T47D (cell line): ENCODE results near the gene VSNL1.

ENCODE experiments used
- DNase-seq, 2 experiments: peaks; one replicate each; pipeline versions ENCODE4 v3.0.0 to v3.0.0-alpha.2; 2011 to 2012; ENCODE audit warnings: low read depth in 1 of 2, low spot score in 1 of 2
- JUND ChIP-seq: IDR thresholded peaks from 2 replicates; pipeline ENCODE4 v1.6.1; 2012; ENCODE audit warnings: low read depth
- in situ Hi-C: cut with HindIII; loops from 2 replicates; pipeline ENCODE4 v1.10.0; 2016; ENCODE audit warnings: low sequenced_read_pairs, low pct_unique_long_range_greater_than_20kb

Gene VSNL1

DNA sequence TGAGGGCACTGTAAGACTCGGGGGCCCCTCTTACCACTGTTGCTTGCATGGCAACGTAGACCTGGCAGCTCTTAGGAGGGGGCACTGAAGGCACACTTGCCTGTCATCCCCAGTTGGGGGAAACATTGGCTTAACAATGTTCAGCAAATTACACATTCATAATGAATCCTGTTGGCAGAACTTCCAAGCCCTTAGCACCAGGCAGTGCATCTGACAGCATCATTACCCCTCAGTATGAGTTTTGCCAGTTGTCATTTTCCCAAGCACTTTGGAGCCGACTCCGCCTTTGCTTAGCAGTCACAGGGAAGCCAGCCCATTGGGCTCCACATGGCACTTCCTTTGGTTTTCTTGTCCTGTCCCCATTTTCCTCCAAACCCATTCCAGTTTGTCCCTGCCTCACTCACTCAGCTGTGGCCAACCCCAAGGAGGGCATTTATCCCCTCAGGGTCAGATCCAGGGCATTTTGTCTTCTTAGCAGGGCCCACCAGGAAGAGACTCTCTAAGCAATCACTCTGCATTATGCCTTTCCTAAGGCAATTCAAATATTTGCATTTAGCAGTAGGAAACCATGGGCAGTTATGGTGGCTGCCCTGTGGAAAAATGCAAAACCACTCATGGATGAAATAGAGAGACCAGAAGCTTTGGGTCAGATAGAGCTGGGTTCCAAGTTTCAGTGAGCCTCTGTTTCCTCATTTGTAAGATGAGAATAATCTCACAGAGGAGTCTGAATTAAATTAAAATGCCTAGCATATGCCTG is 73.9 kb downstream of the VSNL1 start:
- in situ Hi-C loops = no loop called here
- no peak for DNase-seq
- TF ChIP-seq JUND = no peak

DNA sequence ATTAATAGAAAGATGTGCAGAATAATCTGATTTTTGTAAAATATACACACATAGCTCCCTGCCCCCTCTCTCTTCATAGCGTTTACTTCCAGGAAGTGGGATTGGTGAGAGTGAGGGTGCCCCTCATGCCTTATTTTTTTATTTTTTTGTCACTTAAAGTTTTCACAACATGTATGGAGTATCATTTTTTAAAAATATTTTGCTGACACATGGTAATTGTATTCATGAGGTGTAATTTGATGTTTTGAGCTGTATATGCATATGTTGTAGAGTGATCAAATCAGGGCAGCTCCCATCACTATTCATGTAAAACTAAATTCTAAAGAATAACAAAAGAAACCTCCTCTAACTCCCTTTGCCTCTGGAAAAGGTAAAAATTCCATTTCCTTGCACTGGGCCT is 74.7 kb downstream of the VSNL1 start:
- no peak for DNase-seq
- in situ Hi-C loops = no loop called here
- TF ChIP-seq JUND = no peak

DNA sequence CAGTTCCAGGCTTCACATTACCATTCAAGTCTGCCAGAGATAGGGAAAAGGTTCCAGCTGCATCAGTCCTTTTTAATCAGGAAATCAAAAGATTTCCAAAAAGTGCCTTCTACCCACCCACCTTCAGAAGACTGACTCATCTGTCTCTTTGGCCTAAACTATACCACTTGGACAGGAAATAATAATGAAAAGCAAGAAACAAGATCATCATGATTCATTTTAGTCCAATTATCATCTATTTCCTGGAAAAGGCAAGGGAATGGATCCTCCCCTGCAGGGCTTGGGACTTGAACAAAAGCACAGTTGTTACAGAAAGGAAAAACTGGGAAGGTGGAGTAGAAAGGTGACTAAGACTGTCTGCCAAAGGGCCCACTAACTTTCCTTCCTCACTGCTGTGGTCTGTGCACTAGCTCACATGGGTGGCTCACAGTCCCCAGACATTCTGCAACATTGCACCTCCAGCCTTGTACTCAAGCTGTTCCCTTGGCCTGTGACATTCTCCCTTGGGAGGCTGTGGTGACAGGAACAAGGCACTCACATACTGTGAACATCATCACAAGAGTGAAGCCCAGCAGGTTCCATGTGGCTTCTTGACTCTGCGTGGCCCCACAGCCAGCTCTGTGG is 75.3 kb downstream of the VSNL1 start:
- in situ Hi-C loops = no loop called here
- TF ChIP-seq JUND = no peak
- no peak for DNase-seq

DNA sequence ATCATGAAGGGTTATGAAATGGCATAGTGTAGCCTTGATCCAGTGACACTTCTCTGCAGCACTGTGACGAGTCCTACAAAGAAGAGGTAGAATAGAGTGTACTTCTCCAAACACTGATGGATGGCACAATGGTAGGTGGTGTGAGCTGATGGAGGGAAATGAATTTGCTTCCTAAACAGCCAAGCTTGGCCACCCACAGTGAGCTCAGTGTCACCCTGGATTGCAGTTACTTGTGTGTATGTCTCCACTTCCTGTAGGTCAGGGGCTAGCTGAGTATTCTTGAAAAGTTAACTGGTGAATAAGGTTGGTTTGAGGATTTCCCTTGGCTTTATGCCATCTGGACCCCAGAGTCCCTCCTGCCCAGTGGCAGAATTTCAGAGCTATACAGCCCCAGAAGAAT is 75.9 kb downstream of the VSNL1 start:
- in situ Hi-C loops = no loop called here

DNA sequence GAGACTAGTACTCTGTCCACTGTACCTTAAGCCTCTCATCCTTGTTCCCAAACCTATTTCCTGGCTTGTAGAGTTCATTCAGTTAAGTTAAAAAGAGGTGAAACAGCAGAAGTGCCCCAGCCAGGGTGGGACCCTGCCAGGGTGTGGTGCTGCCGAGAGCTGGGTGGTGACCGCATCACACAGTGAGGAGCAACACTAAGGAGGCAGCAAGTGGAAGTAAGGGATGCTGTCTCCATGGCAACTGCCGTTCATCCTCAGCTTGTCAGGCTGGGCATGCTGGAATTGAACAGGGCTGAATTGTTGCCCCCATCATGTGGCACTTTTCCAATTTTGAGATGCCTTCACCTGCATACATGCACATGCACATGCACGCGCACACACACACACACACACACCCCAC is 77.0 kb downstream of the VSNL1 start:
- no peak for TF ChIP-seq JUND
- no peak for DNase-seq
- in situ Hi-C loops = no loop called here

More for the DNA sequence above, 75.9 kb downstream of the VSNL1 start:
- no peak for DNase-seq
- no peak for TF ChIP-seq JUND

DNA sequence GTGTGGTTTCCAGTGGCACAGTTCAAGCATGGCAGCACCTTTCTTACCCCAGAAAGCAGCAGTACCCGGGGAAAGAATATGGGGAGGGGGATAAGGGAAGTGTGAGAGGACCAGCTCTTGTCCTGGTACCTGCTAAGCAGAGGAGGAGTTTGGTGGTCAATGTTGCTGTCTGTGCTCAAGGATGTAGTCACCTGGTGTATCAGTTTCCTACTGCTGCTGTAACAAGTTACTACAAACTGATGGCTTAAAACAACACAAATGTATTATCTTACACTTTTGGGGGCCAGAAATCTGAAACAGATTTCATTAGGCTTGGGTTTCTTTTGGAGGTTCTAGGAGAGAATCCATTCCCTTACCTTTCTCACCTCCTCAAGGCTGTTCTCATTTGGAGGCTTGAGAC is 77.5 kb downstream of the VSNL1 start:
- DNase-seq = no peak
- TF ChIP-seq JUND = no peak
- in situ Hi-C loops = no loop called here

DNA sequence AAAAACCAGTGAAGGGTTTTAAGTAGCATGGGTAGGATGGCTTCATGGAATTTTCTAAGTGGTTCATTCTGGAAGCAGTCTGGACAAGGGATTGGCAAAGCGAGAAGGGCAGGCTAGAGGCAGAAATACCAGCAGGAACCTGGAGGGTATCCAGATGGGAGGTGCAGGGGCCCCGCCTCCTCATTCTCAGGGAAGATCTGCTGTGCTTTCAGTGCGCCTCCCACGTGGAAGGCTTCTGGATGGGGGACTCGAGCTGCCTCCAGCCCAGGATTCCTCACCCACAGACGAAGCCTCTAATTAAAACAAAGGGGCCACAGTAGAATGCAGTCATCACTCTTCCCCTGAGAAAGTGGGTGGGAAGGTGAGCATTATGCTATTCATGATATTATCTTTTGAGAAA is 79.8 kb downstream of the VSNL1 start:
- TF ChIP-seq JUND = no peak
- DNase-seq = peak in 1 of 2 experiments; percentile 3
- in situ Hi-C loops = no loop called here

DNA sequence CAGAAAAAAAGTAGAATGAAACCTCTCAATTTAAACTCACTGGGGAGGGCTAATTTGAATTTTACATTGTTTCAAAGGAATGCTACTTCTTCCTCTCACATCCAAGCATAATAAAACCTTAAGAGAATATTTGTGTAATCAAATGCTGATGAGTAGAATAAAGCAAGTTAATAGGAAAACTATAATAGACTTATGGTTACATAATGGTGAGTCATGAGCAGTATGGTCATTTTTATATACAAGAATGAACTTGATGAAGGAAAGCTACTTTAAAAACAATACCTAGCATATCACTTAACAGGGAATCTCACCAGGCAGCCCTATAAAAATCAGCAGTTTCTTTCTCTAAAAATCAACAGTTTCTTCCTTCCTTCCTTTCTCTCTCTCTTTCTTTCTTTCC is 80.3 kb downstream of the VSNL1 start:
- in situ Hi-C loops = no loop called here
- TF ChIP-seq JUND = no peak

DNA sequence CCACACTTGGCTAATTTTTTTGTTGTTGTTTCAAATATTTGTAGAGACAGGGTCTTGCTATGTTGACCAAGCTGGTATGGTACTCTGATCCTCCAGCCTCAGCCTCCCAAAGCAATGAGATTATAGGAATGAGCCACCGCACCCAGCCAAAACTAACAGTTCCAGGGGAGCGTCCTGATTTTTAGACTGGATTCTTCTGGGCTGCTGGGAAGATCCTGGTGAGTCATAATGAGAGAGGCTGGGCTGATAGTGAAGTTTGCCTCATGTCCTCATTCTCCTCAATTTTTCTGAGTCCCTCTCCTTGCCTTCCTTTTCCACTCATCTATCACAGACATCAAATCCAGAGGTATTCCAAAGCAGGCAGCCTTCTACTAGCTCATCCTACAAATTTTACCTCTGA is 81.3 kb downstream of the VSNL1 start:
- in situ Hi-C loops = no loop called here
- no peak for DNase-seq
- TF ChIP-seq JUND = no peak

More for the DNA sequence above, 80.3 kb downstream of the VSNL1 start:
- no peak for DNase-seq

DNA sequence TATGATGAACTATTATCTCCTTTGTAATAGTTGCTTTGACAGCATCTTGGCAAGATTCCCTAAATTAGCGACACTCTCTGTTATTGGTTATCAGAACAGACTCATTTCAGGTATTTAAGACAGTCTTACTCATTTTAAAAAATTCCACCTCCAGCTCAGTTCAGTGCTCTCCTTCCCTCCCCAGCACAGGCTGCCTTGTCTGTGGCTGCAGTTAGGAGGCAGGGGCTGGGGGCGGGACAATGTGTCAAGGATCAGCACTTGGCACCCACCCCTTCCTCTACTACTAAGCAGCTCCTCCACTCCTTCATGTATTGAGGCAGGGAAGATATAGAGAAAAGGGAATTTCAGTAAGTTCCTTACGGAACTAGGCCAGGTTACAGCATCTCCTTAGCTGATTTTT is 85.0 kb downstream of the VSNL1 start:
- TF ChIP-seq JUND = no peak
- DNase-seq = no peak
- in situ Hi-C loops = no loop called here

DNA sequence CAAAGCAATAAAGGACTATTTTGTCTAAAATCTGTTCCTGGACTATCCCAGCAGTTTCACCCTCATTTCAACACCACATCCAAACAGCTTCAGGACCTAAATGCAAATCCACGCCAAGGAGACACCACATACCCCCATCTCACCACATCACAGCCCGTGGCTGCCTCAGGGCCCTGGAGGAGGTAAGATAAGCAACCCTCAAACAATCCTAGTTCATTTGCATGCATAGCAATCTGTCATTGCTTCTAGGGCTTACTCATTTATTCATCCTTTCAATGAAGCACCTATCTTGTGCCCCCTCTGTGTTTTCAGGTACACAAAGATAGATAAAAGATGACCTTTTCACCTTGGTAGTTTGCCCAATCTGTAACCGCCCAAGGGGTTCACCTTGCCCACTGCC is 86.5 kb downstream of the VSNL1 start:
- in situ Hi-C loops = no loop called here

DNA sequence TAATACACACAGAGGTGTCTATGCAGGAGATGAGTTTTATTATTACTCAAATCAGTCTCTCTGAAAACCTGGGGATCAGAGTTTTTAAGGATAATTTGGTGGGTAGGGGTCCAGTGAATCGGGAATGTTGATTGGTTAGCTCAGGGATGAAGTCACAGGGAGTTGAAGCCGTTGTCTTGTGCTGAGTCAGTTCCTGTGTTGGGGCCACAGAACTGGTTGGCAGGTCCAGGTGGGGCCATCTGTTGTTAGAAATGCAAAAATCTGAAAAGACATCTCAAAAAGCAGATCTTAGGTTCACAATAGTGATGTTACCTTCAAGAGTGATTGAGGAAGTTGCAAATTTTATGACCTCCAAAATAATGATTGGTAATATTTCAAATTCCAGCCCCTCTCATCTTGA is 86.9 kb downstream of the VSNL1 start:
- TF ChIP-seq JUND = no peak

More for the DNA sequence above, 86.5 kb downstream of the VSNL1 start:
- TF ChIP-seq JUND = no peak
- no peak for DNase-seq

DNA sequence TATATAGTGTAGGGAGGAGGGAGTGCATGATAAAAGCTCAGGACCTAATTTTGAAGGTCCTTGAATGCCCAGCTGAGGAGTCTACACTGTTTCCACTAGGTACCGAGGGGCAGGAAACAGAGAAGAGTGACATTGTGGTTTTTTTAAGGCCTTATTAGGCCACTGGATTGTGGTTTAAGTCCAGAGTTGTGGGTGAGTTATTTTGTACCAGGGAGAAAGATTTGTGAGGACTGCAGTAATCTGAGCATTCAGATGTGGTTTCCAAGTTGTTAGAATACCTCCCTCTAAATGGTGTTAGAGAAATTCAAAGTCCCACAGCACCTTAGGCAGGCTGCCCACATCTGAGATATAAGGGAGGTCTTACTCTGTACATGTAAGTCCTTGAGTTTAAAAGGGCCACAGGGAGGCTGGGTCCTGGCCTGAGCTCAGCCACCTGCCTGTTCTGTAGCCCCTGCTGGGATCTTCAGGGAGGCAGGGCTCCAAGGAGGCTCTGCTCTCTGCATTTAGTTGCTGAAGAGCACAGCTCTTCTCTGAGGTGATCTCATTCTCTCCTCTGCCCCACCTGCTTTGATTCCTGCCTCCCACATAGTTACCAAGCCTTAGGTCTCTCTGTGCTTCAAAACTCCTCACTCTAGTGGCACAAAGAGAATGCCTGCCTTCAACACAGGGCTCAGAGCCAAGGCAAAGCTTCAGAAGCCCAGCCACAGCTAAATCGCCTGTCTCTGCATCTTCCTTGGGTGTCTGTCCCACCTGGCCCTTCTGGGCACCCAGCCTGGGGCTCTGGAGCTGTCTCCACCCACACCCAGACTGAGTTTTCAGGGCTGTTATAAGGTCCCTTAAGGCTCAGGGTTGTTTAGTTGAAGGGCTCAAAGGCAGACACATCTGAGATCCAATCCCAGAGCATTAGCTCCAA is 88.1 kb downstream of the VSNL1 start:
- no peak for TF ChIP-seq JUND
- DNase-seq = no peak
- in situ Hi-C loops = no loop called here

More for the DNA sequence above, 86.9 kb downstream of the VSNL1 start:
- DNase-seq = no peak
- in situ Hi-C loops = no loop called here
